ENCODE data around the gene UGT1A3.
"Not testable (repeated sequence)": the region's sequence is repeated elsewhere in the genome, so short reads cannot be mapped to it uniquely, and the experiment has no call there.

Gene UGT1A3

DNA sequence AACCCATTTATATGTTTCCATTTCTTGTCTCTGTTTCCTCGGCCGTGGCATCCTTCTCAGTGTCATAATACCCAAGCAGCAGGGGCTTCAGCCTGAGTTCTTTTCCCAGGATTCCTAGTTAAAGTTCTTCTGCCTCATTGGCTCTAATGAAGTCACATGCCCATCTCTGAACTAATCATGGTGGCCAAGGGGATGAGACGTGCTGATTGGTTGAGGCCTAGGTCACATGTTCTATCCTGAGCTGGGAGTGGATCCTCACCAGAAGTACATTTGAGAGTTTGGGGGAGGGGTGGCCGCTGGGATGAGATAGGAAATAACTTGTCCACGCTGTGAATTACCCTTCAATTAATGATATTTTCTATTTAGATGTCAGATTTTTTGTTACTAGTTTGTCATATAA, 19.9 kb upstream of the UGT1A3 start:
- DNase-seq = no peak

DNA sequence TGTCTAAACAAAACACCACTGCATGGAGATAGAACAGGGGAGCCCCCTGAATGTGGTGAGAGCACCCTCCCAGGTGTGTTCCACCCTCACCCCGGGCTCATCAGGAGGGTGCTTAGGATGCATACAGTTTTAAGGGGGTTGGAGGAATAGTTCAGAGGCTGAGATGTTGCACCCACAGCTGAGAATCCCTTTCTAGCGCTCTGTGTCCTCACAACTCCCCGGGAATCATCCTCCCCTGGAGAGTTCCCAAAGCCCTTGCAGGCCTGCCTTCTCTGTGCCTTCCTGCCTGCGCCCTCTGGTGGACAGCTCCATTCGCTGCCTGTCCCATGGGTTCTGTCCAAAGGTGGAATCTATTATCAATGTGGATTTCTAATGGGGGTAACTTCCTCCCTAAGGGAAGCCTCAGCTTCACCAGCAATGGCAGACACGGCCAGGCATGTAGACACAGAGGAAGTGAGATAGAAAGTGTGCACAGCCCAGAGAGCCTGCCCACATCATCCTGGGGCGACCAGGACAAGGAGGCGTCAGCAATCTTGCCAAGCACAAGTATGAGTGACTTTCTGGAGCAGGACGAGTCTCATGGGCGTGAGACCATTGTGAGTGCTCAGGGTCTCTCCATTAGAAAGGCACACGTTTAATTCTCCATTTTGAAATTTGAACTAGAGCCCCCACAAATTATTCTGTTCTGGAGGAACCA, 17.4 kb upstream of the UGT1A3 start:
- peak in 1 of 2 experiments; percentile 2 for DNase-seq

DNA sequence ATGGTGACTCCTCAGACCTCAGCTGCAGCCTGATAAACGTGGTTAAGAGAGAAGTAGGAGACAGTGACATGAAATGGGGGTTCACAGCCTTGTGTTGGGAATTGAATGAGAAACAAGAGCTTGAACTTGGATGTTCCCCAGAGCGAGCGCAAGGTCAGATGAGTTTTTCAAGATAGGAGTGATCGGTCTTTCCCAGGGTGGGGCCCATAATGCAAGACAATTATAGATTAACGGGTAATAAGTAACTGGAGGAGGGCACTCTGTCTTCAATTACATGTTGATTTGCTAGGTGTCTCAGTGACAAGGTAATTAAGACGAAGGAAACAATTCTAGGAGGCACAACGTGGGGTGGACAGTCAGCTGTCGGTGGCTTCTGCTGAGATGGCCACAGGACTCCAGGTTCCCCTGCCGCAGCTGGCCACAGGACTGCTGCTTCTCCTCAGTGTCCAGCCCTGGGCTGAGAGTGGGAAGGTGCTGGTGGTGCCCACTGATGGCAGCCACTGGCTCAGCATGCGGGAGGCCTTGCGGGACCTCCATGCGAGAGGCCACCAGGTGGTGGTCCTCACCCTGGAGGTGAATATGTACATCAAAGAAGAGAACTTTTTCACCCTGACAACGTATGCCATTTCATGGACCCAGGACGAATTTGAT, 16.1 kb upstream of the UGT1A3 start, which contains the start of gene UGT1A5:
UGT1A5 (plus strand) TSS at position 297 of the 651 bp plus-strand sequence; CDS start at position 382, 85 bp downstream.
- no peak for DNase-seq

DNA sequence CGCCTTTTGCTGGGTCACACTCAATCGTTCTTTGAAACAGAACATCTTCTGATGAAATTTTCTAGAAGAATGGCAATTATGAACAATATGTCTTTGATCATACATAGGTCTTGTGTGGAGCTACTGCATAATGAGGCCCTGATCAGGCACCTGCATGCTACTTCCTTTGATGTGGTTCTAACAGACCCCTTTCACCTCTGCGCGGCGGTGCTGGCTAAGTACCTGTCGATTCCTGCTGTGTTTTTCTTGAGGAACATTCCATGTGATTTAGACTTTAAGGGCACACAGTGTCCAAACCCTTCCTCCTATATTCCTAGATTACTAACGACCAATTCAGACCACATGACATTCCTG, 15.6 kb upstream of the UGT1A3 start:
- no peak for DNase-seq

DNA sequence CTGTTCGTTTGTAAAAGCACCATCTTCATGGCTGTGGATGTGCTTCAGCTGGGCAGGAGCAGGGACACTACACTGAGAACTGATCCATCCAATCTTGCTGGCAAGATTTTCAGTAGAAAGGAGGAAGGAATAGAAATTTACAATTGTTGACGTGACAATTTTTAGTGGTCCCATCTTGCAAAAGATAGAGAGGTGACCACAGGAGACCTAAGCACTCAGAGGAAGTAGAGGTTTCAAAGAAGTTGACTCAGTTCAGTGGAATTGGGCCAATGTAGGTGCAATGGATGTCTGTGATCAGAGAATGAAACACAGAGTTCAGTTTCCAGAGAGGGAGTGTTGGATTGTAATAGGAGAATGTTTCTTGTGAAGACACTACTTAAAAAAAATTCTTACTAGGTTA, 14.7 kb upstream of the UGT1A3 start:
- no peak for DNase-seq

DNA sequence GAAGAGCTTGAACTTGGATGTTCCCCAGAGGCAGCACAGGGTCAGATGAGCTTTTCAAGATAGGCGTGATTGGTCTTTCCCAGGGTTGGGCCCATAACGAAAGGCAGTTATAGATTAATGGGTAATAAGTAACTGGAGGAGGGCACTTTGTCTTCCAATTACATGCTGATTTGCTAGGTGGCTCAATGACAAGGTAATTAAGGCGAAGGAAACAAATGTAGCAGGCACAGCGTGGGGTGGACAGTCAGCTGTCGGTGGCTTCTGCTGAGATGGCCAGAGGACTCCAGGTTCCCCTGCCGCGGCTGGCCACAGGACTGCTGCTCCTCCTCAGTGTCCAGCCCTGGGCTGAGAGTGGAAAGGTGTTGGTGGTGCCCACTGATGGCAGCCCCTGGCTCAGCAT, 10.3 kb upstream of the UGT1A3 start, which contains the start of gene UGT1A4:
UGT1A4 (plus strand) TSS at position 185 of the 400 bp plus-strand sequence; CDS start at position 270, 85 bp downstream.
- DNase-seq = no peak

DNA sequence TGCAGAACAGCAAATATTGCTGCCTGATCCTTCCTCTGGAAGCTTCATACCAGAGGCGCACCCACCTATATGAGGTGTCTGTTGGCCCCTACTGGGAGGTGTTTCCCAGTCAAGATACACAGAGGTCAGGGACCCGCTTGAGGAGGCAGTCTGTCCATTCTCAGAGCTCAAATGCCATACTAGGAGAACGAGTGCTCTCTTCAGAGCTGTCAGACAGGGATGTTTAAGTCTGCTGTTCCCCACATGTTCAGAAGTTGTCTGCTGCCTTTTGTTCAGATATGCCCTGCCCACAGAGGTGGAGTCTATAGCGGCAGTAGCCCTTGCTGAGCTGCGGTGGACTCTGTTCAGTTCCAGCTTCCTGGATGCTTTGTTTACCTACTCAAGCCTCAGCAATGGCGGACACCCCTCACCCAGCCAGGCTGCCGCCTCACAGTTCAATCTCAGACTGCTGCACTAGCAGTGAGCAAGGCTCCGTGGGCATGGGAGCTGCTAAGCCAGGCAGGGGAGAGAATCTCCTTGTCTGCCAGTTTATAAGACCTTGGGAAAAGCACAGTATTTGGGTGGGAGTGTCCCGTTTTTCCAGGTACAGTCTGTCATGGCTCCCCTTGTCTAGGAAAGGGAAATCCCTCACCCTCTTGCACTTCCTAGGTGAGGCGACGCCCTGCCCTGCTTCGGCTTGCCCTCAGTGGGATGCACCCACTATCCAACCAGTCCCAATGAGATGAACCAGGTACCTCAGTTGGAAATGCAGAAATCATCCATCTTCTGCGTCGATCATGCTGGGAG, 8.2 kb downstream of the UGT1A3 start:
- not testable (repeated sequence) for DNase-seq

DNA sequence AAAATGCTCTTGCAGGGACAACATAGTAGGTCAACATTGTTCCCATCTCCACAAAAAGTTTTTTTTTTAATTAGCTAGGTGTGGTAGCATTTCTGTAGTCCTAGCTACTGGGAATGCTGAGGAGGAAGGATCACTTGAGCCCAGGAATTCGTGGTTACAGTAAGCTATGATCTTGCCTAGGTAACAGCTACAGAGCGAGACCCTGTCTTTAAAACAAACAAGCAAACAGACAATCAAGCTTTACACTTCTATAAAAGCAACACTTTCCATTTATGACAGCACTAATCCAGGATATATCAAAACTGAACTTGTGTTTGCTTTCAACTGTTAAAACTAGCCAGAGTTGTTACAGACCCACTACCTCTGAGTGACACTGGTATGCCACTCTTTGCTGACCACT, 12.0 kb downstream of the UGT1A3 start:
- no peak for DNase-seq

DNA sequence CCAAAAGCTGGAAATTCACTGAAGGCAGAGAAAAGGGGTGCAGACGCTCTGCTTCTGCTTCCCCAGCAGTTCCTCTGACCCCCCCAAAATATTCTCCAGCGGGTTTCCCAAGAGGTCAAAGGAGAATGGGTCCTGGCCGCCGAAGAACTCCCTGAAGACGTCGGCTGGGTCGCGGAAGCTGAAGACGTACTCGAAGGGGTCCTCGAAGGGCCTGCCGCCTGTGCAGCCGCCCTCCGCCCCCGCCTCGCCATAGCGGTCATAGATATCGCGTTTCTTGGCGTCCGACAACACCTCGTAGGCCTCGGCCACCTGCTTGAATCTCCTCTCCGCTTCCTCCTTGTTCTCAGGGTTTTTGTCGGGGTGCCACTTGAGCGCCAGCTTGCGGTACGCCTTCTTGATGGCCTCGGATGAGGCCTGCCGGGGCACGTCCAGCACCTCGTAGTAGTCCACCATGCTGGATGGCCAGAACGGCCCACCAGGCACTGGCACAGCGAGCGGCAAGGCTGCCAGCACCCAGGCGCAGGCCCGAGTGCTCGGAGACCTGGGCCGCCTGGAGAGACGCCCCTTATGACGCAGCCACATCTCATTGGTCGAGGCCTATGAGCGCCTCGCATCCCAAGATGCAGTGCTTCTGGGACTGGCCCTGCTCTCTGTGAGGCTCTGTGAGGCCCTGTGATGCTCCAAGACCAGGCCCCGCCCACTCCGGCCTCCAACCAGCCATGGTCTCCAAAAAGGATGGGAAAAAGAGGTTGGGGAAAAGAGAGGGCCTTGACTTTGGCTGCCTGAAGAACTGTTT, 14.8 kb downstream of the UGT1A3 start:
- no peak for DNase-seq

DNA sequence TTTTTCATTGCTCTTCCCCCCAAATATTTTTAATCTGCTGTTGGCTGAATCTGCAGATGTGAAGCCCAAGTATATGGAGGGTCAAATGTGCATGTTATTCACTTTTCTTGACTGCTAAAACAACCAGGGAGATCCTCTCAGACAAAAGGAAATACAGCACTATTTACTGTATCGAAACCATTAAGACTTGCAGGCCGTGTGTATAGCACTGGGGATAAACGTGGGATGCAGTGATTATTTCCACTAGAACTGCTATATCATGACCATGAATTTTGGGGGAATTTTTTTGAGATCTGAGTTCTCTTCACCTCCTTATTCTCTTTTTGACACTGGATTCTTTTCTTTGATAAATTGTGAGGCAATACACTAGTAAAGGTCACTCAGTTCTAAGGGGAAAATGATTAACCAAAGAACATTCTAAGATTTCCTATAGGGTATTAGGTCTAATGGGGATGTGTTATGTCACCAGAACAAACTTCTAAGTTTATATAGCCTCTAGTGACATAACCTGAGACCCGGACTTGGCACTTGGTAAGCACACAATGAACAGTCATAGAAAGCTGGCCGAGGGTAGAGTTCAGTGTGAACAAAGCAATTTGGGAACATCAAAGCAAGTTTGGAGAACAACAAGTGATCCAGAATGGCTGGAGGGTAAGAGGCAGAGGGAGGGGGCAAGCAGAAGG, 16.4 kb downstream of the UGT1A3 start:
- DNase-seq = no peak

DNA sequence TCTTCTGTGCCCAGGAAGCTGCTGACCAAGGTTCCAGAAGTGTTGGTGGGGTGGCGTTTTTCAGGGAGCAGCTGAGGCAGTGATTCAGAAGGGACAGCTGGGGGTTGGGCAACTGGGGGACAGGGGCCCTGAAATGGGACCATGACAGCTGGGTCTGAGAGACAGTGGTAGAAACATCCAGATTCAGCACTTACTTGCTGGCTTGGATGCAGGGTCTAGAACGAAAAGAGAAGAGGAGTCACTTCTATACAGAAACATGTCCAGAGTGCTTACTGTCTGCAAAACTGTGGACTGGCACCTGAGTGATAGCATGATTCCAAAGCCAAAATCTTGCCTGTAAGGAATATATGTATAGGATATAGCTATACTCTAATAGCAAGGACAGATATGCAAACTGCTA, 17.0 kb downstream of the UGT1A3 start:
- not testable (repeated sequence) for DNase-seq

DNA sequence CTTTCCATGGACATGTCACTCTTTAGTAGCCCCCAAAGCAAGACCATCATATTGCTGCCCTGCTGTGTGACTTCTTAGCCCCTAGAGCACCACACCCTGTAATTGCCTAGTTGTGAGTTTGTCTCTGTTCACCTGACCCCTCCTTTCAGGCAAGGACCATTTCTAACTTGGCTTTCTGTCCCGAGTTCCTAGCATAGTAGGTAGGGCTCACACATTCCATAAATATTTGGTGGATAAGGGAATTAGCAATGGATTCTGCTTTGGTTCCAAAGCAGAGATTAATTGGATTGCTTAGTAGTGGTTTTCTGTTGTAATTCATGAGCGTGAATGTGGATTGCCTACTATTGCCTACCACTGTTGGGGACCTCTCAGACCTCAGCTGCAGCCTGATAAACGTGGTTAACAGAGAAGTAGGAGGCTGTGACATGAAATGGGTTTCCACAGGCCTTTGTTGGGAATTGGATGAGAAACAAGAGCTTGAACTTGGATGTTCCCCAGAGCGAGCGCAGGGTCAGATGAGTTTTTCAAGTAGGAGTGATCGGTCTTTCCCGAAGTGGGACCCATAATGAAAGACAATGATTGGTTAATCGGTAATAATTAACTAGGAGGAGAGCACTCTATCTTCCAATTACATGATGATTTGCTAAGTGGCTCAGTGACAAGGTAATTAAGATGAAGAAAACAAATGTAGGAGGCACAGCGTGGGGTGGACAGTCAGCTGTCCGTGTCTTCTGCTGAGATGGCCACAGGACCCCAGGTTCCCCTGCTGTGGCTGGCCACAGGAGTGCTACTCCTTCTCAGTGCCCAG, 17.8 kb downstream of the UGT1A3 start:
- no peak for DNase-seq

DNA sequence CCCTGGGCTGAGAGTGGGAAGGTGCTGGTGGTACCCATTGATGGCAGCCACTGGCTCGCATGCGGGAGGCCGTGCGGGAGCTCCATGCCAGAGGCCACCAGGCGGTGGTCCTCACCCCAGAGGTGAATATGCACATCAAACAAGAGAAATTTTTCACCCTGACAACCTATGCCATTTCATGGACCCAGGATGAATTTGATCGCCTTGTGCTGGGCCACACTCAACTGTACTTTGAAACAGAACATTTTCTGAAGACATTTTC, 18.4 kb downstream of the UGT1A3 start:
- no peak for DNase-seq

DNA sequence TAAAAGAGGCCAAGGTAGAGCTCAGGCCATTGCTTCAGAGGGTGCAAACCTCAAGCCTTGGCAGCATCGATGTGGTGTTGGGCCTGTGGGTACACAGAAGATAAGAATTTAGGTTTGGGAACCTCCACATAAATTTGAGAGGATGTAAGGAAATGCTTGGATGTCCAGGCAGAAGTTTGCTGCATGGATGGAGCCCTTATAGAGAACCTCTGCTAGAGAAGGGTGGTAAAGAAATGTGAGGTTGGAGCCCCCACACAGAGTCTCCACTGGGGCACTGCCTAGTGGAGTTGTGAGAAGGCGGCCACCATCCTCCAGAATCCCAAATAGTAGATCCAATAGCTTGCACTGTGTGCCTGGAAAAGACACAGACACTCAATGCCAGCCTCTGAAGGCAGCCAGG, 21.8 kb downstream of the UGT1A3 start:
- not testable (repeated sequence) for DNase-seq

DNA sequence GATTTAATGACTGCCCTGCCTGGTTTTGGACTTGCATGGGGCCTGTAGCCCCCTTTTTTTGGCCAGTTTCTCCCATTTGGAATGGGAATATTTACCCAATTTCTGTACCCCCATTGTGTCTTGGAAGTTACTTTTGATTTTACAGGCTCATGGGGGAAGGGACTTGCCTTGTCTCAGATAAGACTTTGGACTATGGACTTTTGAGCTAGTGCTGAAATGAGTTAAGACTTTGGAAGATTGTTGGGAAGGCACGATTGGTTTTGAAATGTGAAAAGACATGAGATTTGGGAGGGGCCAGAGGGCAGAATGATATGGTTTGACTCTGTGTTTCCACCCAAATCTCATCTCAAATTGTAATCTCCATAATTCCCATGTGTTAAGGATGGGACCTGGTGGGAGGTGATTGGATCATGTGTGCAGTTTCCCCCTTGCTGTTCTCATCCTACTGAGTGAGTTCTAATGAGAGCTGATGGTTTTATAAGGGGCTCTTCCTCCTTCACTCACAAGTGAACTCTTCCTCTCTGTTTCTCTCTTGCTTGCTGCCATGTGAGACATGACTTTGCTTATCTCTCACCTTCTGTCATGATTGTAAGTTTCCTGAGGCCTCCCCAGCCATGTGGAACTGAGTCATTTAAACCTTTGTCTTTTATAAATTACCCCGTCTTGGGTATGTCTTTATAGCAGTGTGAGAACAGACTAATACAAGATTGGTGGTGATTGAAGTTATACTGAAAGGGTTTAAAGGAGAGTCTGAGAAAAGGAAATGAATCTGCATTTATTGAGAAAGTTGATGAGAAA, 22.6 kb downstream of the UGT1A3 start:
- DNase-seq = not testable (repeated sequence)

DNA sequence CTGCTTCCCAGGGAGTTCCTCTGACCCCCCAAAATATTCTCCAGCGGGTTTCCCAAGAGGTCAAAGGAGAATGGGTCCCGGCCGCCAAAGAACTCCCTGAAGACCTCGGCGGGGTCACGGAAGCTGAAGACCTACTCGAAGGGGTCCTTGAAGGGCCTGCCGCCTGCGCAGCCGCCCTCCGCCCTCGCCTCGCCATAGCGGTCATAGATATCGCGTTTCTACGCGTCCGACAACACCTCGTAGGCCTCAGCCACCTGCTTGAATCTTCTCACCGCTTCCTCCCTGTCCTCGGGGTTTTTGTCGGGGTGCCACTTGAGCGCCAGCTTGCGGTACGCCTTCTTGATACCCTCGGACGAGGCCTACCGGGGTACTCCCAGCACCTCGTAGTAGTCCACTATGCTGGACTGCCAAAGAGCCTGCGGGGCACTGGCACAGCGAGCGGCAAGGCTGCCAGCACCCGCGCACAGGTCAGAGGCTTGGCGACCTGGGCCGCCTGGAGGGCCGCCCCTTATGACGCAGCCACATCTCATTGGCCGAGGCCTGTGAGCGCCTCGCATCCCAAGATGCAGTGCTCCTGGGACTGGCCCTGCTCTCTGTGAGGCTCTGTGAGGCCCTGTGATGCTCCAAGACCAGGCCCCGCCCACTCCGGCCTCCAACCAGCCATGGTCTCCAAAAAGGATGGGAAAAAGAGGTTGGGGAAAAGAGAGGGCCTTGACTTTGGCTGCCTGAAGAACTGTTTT, 26.2 kb downstream of the UGT1A3 start:
- no peak for DNase-seq

DNA sequence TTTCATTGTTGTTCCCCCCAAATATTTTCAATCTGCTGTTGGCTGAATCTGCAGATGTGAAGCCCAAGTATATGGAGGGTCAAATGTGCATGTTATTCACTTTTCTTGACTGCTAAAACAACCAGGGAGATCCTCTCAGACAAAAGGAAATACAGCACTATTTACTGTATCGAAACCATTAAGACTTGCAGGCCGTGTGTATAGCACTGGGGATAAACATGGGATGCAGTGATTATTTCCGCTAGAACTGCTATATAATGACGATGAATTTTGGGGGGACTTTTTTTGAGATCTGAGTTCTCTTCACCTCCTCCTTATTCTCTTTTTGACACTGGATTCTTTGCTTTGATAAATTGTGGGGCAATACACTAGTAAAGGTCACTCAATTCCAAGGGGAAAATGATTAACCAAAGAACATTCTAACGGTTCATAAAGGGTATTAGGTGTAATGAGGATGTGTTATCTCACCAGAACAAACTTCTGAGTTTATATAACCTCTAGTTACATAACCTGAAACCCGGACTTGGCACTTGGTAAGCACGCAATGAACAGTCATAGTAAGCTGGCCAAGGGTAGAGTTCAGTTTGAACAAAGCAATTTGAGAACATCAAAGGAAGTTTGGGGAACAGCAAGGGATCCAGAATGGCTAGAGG, 27.7 kb downstream of the UGT1A3 start:
- no peak for DNase-seq

DNA sequence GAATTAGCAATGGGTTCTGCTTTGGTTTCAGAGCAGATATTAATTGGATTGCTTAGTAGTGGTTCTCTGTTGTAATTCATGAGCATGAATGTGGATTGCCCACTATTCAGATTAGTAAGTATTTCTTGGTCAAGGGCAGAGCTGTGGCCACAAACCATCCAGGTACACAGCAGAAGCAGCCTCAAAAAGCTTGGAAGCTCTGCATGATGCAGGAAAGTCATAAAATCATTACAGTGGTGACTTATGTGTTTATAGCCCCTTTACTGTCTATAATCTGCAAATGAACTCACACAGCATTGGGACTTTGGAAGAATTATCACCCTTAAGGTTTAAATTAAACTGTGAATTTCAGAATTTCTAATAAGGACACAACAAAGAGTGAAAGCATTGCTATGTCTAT, 29.3 kb downstream of the UGT1A3 start:
- no peak for DNase-seq

DNA sequence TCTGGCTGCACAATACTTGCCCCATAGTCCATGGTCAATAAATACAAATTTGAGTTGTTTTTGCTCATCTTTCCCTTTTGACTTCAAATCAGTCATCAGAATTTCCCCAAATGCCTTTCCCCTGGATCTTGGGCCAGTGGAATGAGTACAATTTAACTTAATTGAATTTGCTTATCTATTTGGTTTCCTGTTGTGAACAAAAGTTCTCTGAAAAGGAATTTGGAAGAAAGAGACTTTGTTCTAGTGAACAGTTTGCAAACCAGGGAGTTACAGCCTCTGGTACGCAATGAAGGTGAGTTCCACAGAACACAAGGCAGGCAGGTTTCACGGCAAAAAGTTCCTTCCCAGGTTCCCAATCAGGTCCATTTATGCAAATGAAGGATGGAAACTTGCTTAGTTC, 30.0 kb downstream of the UGT1A3 start:
- no peak for DNase-seq

DNA sequence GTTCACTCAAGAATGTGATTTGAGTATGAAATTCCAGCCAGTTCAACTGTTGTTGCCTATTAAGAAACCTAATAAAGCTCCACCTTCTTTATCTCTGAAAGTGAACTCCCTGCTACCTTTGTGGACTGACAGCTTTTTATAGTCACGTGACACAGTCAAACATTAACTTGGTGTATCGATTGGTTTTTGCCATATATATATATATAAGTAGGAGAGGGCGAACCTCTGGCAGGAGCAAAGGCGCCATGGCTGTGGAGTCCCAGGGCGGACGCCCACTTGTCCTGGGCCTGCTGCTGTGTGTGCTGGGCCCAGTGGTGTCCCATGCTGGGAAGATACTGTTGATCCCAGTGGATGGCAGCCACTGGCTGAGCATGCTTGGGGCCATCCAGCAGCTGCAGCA, 31.2 kb downstream of the UGT1A3 start, which contains the start of gene UGT1A1:
UGT1A1 (plus strand) TSS at position 228 of the 400 bp plus-strand sequence; CDS start at position 246, 18 bp downstream.
- no peak for DNase-seq

All from cerebellar nuclear complex (tissue), 1 donor.